DMS 273 (cell line): ENCODE data around the gene SLC7A5.
"Not testable (repeated sequence)": the region's sequence is repeated elsewhere in the genome, so short reads cannot be mapped to it uniquely, and the experiment has no call there.

Source experiments
- DNase-seq: peaks from one replicate; lab custom pipeline; 2025; ENCODE audit not compliant: unreplicated experiment; lab: John Stamatoyannopoulos, UW

The SLC7A5 gene

GRCh38 chr16:87802670-87803069, 66.6 kb downstream of the SLC7A5 start:
- DNase-seq = no peak

GRCh38 chr16:87801679-87802259, 67.5 kb downstream of the SLC7A5 start:
- no peak for DNase-seq

DNA sequence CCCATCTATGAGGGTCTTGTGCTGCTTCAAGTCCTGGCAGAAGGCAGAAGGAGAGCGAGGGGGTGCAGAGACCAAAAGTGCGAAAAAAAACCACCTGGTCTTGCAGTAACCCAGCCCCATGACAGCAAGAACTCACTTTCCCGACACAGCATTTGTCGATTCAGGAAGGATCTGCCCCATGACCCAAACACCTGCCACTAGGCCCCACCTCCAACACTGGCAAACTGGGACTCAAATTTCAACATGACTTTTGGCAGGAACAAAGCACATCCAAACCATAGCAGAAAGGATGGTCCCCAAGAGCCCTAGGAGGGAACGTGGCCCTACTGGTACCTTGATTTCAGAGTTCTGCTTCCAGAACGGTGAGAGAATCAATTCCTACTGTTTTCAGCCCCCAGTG, 68.8 kb downstream of the SLC7A5 start:
- DNase-seq = no peak

DNA sequence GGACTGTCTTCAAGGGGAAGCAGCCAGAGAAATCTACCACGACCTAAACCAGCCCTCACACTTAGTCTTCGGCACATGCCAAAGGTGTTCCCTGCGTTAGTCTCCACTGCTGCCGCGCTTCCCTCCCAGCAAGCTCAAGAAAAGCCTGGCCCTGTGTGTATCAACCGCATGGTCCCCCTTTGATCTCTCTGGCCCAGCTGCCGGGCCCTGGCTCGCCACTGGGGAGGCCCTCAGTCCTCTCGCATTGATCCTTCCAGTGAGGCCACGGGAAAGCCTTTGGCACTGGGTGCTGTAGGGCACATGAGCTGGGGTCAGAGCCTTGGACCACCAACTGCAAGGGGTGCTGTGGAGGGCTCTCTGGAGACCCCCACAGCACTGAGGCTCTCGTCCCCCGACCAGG, 74.0 kb downstream of the SLC7A5 start:
- no peak for DNase-seq

DNA sequence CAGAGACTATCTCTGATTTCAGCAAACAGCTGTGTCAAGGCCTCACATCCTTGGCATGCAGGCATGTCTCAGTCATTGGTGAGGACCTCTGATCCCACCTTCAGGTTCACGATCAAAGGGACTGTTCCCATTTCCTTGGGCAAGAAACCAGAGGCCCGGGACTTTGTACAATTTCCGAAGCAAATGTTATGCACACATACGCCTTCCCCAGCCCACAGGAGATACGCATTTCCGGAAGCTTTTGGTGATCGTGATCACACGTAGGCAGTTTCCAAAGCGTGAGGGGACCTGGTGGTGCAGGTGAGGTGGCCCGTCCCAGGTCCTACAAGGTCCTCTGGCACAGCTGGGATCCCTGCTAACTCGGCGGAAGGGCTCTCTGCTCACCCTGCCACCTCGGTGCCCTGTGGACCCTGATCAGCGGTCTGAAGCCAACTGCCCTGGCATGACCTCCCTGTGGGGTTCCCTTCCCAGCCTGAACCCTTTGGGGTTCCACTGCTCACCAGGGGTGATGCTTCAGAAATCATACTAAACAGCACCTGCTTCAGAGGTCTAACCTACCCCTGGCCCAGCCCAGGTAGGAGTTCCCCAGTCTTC, 74.7 kb downstream of the SLC7A5 start:
- no peak for DNase-seq

DNA sequence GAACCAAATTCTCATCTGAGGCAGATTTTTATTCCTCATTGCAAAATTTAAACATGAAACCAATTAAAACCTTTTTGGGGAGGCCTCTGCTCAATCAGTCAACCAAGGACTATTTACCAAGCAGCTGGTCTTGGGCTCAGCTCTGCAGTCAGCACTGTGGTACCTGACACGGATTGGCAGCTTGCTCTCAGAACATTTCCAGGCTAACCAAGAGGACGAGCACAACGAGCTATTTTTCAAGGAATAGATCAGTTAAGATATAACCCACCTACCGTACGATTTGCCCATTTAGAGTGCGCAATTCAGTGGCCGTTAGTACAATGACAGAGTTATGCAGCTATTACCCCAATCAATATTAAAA, 77.1 kb downstream of the SLC7A5 start:
- DNase-seq = no peak

DNA sequence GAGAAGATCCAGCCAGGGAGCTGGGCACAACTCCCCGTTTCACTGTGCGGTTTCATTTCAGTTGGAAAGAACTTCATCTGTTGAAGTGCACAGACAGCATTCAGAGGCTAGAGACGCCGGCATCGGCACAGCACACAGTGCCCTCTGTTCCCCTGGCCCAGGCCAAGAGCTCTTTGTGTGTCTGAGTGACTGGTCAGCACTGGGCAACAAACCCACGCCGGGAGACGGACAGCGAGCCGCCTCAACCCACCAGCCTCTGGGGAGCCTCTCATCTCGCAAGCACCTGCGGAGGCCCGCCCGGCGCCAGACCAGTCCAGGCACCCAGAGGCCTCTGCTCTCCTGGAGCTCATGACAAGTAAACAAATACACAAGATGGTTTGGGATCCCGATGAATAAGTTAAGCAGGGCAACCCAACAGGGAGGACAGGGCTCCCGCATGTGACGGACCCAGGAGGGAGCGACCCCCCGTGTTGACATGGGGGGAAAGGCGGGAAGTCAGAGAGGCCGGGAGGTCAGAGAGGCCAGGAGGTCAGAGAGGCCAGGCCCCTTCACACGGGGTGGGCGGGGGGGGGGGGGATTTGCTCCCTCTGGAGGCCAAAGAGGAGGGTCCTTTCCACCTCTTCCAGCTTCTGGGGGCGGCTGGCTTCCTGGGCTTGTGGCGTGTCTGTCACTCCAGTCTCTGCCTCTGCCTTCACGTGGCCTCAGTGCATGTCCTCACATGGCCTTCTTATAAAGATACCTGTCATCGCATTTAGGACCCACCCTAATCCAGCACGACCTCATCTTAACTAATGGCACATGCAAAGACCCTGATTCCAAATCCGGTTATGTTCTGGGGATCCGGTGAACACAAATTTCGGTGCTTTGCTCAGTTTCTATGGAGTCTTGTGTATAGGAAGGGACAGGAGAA, 77.8 kb downstream of the SLC7A5 start:
- peak; percentile 37 for DNase-seq

GRCh38 chr16:87790292-87791100, 78.8 kb downstream of the SLC7A5 start:
- peak; percentile 22 for DNase-seq

GRCh38 chr16:87789437-87790291, 79.6 kb downstream of the SLC7A5 start:
- no peak for DNase-seq

GRCh38 chr16:87788730-87789436, 80.4 kb downstream of the SLC7A5 start:
- not testable (repeated sequence) for DNase-seq

GRCh38 chr16:87787451-87788091, 81.7 kb downstream of the SLC7A5 start:
- DNase-seq = not testable (repeated sequence)

GRCh38 chr16:87784812-87785211, 84.5 kb downstream of the SLC7A5 start:
- no peak for DNase-seq

GRCh38 chr16:87782033-87782432, 87.3 kb downstream of the SLC7A5 start:
- no peak for DNase-seq

GRCh38 chr16:87780385-87780989, 88.8 kb downstream of the SLC7A5 start:
- DNase-seq = no peak
